Measurements from ENCODE around the gene CLEC20A. TPM values are rescaled to one million over a fixed set of nuclear protein-coding genes. Genes with fewer than 3 reads are reported as not detected.

Gene CLEC20A
- total RNA-seq, 4 donors from 2014 or later: not detected

DNA sequence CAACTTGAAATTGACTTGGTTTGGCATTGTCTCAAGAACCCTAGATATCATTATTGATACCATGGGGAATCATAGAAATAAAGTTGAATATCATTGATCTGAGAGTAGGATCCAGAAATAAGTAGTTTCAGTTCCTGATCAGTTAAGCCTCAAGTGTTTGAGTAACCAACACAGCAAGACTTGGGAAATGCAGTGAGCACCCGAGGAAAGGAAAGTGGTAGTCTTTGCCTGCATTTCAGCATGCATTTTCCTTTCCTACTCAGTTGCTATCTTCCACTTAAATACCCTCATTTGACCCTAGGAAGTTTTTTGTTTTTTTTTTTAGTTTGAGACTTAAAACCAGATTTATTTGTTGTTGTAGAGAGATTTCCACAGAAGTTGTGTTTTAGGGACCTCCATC is 18.9 kb downstream of the CLEC20A start:
- no peak overlapping the region for H3K27ac ChIP-seq
- no peaks in the 10 kb centered on the region for H3K27me3 ChIP-seq
- no peak for TF ChIP-seq POLR2AphosphoS5 (IDR thresholded peaks at IDR 0.05)
- TF ChIP-seq POLR2A (IDR thresholded peaks at IDR 0.05): no peak
- no peak for TF ChIP-seq EP300 (IDR thresholded peaks at IDR 0.05)
- TF ChIP-seq, protein P1, sequence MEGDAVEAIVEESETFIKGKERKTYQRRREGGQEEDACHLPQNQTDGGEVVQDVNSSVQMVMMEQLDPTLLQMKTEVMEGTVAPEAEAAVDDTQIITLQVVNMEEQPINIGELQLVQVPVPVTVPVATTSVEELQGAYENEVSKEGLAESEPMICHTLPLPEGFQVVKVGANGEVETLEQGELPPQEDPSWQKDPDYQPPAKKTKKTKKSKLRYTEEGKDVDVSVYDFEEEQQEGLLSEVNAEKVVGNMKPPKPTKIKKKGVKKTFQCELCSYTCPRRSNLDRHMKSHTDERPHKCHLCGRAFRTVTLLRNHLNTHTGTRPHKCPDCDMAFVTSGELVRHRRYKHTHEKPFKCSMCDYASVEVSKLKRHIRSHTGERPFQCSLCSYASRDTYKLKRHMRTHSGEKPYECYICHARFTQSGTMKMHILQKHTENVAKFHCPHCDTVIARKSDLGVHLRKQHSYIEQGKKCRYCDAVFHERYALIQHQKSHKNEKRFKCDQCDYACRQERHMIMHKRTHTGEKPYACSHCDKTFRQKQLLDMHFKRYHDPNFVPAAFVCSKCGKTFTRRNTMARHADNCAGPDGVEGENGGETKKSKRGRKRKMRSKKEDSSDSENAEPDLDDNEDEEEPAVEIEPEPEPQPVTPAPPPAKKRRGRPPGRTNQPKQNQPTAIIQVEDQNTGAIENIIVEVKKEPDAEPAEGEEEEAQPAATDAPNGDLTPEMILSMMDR (IDR thresholded peaks at IDR 0.05): no peak
- H3K4me1 ChIP-seq: no peaks in the 10 kb centered on the region
- no peaks in the 10 kb centered on the region for H3K9me3 ChIP-seq
- 56 to 67% methylated on average over 1 of the region's 1 CpG for WGBS, 2 donors (ENCODE audit: low coverage in 1 of 2)
- H3K4me3 ChIP-seq: no peak overlapping the region
- ATAC-seq: no peak
- H3K36me3 ChIP-seq: peaks cover 0 to 31% of the 10 kb centered on the region in 2 donors

GRCh38 chr1:178477373-178477772 is 19.4 kb downstream of the CLEC20A start:
- no peaks in the 10 kb centered on the region for H3K9me3 ChIP-seq
- H3K27me3 ChIP-seq: no peaks in the 10 kb centered on the region
- ATAC-seq: no peak
- H3K27ac ChIP-seq: no peak overlapping the region
- WGBS, 2 donors (ENCODE audit: low coverage in 1 of 2): 85 to 89% methylated on average over 3 to 4 of the region's 4 CpGs
- TF ChIP-seq POLR2A (IDR thresholded peaks at IDR 0.05) (no peak), POLR2AphosphoS5 (IDR thresholded peaks at IDR 0.05) (no peak), EP300 (IDR thresholded peaks at IDR 0.05) (no peak)
- TF ChIP-seq, protein P1 (IDR thresholded peaks at IDR 0.05): no peak
- peaks cover 0 to 35% of the 10 kb centered on the region in 2 donors for H3K36me3 ChIP-seq
- no peaks in the 10 kb centered on the region for H3K4me1 ChIP-seq
- H3K4me3 ChIP-seq: no peak overlapping the region

DNA sequence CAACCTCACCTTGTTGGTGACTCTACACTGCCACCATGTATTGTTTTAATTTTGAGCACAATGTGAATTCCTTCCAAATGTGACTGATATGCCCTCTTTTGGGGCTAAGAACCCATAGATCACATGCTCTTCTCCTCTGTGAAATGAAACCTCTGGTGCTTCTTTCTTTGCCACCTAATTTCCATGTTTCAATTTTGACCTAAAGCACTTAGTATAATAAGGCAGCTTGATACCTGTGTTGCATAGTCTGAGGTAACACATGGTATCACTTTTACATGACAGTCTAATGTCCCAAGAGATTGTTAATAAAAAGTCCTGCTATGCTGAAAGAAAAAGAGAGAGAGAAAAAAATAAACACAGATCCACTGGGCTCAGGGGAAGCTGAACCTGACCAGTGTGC is 24.2 kb downstream of the CLEC20A start:
- Histone ChIP-seq H3K36me3 (peaks cover 0 to 69% of the 10 kb centered on the region in 2 donors), H3K4me1 (no peaks in the 10 kb centered on the region), H3K27ac (no peak overlapping the region), H3K27me3 (no peaks in the 10 kb centered on the region), H3K4me3 (no peak overlapping the region), H3K9me3 (no peaks in the 10 kb centered on the region)
- TF ChIP-seq, protein P1 (IDR thresholded peaks at IDR 0.05): no peak
- no peak for TF ChIP-seq EP300 (IDR thresholded peaks at IDR 0.05)
- no peak for TF ChIP-seq POLR2AphosphoS5 (IDR thresholded peaks at IDR 0.05)
- TF ChIP-seq POLR2A (IDR thresholded peaks at IDR 0.05): no peak
- ATAC-seq: no peak

GRCh38 chr1:178470411-178470960 is 26.3 kb downstream of the CLEC20A start:
- Histone ChIP-seq H3K4me1 (no peaks in the 10 kb centered on the region), H3K9me3 (no peaks in the 10 kb centered on the region), H3K27me3 (no peaks in the 10 kb centered on the region), H3K4me3 (no peak overlapping the region), H3K36me3 (peaks cover 0 to 78% of the 10 kb centered on the region in 2 donors), H3K27ac (no peak overlapping the region)
- TF ChIP-seq POLR2AphosphoS5 (IDR thresholded peaks at IDR 0.05) (no peak), POLR2A (IDR thresholded peaks at IDR 0.05) (no peak), EP300 (IDR thresholded peaks at IDR 0.05) (no peak)
- TF ChIP-seq, protein P1 (IDR thresholded peaks at IDR 0.05): no peak
- no peak for ATAC-seq
- 78 to 80% methylated on average over 2 to 5 of the region's 5 CpGs for WGBS, 2 donors (ENCODE audit: low coverage in 1 of 2)

GRCh38 chr1:178467837-178468236 is 28.9 kb downstream of the CLEC20A start:
- Histone ChIP-seq H3K27me3 (no peaks in the 10 kb centered on the region), H3K9me3 (no peaks in the 10 kb centered on the region), H3K4me3 (no peak overlapping the region), H3K4me1 (no peaks in the 10 kb centered on the region), H3K36me3 (peaks cover 0 to 62% of the 10 kb centered on the region in 2 donors), H3K27ac (no peak overlapping the region)
- no peak for ATAC-seq
- no peak for TF ChIP-seq POLR2AphosphoS5 (IDR thresholded peaks at IDR 0.05)
- TF ChIP-seq EP300 (IDR thresholded peaks at IDR 0.05): no peak
- TF ChIP-seq, protein P1 (IDR thresholded peaks at IDR 0.05): no peak
